Esophagus mucosa (tissue), 1 donor: ENCODE measurements around the gene USPL1. TPM values are rescaled to one million over a fixed set of nuclear protein-coding genes. Genes with fewer than 3 reads are reported as not detected.
A peak's percentile ranks its signal among the peaks of the same experiment; 100 is the strongest.
"Not testable (repeated sequence)": the region's sequence is repeated elsewhere in the genome, so short reads cannot be mapped to it uniquely, and the experiment has no call there.

Experiments used
- ATAC-seq: fragments of 200-7000 bp; cut with Tn5 transposase; one replicate; pipeline ENCODE4 v1.9.1; 2020
- total RNA-seq: library from RNA; stranded (reverse); gene quantifications from one replicate; pipeline ENCODE4 v1.2.4, GENCODE V29; 2023
- donor health status: DM: yes; HTN: yes; CAD: no.

The USPL1 gene
- total RNA-seq: 5.7 TPM

DNA sequence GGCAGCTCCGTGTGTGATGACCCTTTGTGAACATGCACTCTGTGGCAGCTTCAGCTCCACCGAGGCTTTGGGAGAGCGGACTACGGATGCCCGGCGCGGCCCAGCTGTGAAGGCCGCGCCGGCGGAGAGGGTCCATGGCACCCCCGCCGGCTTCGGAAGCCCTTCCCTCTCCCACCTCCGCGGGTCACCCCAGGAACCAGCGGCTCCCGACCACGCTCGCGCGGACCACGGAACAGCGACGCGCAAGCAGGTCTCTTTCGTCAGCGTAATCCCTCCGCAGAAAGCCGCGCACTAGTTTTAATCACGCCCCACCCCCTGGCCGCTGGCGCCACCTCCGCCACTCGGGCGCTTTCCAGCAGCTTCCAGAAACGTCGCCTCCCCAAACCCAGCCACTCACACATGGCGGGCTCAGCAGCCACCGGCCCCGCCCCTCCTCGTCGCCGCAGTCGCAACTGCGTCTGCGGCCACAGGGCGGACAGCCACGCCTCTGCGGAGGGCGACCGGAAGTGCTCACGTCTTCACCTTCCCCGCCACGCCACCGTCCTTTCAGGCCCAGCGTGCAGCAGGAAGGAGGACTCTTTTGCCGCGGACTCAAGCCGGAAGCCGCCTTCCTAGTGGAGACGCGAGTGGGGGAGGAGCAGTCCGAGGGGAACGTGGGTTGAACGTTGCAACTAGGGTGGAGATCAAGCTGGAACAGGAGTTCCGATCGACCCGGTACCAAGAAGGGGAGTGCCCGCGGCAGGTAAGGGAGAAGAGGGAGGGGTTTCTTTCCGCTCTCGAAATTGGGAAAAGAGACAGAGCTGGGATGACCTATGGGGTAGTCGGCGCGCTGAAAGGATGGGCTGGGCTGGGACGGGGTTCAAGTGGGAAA, at the start of gene USPL1:
Gene USPL1 (plus strand): TSS at position 606 of the 871 bp plus-strand sequence. CDS start 3,221 bp downstream, outside the sequence.
- ATAC-seq: peak; percentile 97

DNA sequence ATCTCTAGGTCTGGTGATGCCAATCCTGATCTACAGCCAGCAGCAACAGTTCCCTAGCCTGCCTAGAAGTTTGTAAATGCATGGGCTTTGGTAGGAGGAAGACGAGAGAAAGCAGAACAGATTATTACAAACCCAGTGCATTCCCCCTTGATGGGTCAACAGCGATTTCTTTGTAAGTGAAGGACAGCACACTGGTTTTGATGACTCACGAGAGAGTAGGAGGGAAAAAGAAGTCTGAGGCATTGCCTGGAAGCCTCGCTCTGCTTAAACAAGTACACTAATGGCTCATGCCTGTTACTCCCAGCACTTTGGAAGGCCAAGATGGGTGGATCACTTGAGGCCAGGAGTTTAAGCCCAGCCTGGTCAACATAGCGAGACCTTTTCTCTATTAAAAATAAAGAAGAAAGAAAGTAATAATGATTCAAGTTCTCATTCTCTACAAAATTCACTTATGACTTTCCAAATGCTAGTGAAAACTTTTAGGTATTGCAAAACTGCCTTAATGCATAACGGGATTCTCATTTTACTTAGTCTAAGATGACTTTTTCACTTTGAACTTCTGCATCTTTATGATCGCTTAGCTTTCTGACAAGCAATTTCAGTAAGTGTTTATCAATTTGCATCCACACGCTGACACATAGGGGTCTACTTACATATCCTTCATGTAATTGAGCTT, 47.7 kb upstream of the USPL1 start:
- ATAC-seq: peak; percentile 86

DNA sequence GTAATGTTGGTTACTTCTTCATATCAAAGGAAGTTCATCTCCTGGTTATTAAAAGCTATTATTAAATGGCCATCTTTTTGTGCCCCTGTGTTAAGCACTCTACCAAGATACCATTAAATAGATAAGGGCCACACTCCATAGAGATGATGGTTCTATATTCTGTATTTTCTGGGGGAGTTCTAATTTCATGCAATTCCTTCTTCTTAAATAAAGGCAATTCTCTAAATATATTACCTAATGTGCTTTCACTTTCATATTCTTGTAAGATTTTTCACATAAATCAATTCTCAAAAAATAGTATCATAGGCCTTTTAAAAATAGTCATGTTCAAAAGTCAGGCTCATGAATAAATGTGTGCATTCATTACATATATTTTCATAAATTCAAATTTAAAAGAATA, 47.0 kb upstream of the USPL1 start:
- ATAC-seq: no peak

DNA sequence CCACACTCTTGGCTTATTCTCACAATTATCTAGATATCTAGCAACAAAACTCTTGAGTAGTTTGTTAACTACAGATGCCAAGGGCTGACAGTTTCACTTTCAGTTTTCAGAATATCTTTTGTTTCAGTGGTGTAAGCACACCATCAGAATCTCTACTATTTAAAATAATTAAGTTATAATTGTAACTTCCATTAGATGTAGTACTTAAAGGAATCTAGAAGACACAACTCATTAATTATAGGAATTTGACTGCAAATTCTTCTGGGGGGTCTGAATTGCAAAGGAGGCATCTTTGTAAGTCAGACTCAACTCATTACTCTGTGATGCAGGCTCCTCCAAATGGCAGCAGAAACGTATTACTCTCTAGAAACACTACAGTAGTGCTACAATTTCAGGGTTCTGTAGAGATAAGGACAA, 44.9 kb upstream of the USPL1 start:
- ATAC-seq: no peak

- no peak for ATAC-seq
Measured at GRCh38 chr13:30576528-30576927, 41.2 kb upstream of the USPL1 start.

GRCh38 chr13:30577401-30577852, 40.3 kb upstream of the USPL1 start:
- peak; percentile 84 for ATAC-seq

DNA sequence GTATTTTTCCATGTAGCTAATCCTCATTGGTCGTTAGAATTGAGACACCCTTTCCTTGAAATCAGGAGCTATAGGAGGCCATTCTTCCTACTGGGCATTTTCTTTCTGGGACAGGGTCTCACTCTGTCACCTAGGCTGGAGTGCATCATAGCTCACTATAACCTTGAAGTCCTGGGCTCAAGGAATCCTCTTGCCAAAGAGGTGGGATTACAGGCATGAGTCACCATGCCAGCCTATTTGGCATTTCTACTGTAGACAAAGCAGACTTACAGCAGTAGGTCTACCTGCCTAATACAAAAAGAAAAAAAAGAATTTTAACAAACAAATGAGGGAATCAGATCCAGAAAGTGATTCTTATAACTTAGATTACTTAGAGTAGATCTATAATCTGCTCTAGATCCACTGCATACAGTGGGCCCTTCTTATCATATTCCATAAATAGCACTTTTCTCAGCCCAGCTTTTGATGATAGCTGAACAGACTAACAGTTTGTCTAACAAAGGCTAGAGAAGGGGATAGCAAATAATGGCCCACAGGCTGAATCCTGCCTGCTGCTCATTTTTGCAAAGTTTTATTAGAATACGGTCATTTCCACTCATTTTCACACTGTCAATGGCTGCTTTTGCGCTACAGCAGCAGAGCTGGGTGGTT, 36.7 kb upstream of the USPL1 start:
- ATAC-seq: peak; percentile 48

DNA sequence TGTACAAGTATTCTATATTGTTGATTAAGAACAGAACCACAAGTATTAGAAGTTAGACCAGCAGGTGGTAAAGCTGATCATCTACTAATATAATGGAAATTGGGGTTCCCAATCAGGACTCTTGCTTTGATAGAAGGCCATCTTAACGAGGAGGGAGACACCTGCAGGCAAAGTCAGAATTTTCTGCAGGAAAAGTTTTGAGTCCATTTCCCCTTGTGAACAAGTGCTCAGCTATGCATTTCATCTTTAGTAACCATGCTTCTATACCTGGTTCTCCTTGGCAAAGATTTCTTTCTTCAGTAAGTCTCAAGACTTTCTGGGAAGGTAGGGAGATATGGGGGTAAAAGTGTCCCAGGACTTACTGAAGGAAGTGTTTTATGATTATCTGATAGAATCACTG, 36.1 kb upstream of the USPL1 start:
- no peak for ATAC-seq

- no peak for ATAC-seq
Measured at GRCh38 chr13:30584051-30584731, 33.5 kb upstream of the USPL1 start.

GRCh38 chr13:30585748-30586262, 31.9 kb upstream of the USPL1 start:
- no peak for ATAC-seq

DNA sequence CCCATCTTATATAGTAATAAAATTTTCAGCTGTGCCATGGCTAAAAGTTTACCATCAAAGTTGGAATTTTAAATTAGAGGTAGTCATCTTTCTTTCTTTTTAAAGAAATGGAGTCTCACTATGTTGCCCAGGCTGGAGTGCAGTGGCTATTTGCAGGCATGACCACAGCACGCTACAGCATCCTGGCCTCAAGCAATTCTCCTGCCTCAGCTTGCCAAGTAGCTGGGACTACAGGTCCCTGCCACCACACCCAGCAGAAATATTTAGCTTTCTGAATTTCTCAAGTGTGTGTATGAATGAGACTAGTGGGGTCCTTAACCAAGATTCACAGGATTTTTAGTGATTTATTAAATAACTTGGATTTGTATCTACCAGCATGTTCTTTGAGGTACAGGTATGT, 30.5 kb upstream of the USPL1 start:
- ATAC-seq: no peak

GRCh38 chr13:30587739-30588138, 30.0 kb upstream of the USPL1 start:
- ATAC-seq: no peak

DNA sequence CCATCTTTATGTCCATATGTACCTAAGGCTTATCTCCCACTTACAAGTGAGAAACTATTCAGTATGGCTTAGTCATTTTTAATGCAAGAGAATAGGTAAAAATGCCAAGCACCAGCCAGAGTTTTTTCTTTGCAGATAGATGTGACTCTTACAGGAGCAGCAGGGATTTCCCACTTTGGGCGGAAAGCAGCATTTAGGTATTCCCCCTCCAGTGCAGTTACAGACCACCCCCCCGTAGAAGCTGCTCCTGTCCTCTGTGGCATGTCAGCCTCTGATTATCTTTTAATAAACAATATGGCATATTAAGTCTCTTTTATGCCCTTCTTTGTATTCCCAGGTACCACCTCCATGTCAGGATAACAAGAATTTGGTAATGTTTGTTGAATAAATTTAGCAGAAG, 24.7 kb upstream of the USPL1 start:
- no peak for ATAC-seq

DNA sequence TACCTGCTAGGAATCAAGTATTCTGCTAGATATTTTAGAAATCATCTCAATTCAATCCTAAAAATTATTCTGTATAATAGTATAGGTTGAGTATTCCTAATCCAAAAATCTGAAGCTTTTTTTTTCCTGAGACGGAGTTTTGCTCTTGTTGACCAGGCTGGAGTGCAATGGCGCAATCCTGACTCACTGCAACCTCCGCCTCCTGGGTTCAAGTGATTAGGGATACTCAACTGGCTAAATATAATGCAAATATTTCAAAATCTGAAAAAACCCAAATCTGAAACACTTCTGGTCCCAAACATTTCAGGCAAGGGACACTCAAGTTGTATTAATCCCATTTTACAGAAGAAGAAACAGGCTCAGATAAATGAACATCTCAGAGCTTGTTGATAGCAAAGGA, 17.2 kb upstream of the USPL1 start:
- ATAC-seq: no peak

DNA sequence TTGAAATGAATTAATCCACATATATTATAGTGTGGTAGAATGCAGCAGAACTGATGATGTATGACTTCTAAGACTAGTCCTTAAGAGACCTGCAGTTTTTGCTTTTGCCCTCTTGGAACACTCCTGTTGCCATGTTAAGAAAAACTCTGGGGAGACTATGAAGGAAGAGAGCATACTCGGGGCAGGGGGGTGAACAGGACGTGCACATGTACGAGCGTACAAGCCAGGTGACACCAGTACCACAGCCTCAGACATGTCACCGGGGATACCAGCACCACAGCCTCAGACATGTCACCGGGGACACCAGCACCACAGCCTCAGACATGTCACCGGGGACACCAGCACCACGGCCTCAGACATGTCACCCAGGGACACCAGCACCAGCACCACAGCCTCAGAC, 15.9 kb upstream of the USPL1 start:
- ATAC-seq: no peak

DNA sequence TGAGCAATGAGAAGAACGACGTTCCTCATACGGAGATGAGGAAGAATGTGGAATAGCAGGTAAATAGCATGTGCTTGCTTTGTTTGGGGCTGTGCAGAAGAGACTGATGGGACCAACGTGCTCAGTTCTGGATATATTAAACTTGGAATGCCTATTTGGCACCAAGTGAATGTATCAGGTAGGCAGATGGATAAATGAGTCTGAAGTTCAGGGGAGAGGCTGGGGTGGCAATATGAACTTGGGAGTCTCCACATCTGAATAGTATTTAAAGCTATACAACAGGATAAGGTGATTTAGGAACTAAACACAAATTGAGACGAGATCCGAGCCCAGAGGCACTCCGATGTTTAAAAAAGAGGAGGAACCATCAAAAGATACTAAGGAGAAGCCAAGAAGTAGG, 12.7 kb upstream of the USPL1 start:
- ATAC-seq: no peak

GRCh38 chr13:30607186-30607585, 10.5 kb upstream of the USPL1 start:
- not testable (repeated sequence) for ATAC-seq

GRCh38 chr13:30607908-30608307, 9.8 kb upstream of the USPL1 start:
- peak; percentile 63 for ATAC-seq

DNA sequence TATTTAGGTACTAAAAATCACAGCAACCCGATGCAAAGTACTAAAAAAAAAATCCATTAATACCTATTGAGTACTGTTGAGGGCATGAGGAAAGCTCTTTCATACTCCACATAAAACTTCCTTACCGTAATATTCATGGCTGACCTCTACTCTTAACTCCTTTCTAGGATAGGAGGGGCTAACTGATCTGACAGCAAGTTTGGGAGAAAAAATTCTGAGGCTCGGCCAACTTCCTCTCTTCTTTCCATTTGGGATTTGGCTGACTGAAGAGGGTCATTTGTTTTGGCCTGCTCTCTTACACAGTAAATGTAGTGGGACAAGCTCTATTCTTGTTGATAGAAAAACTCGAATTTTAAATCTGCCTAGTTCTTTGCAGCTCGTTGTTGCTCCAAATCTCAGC, 9.4 kb upstream of the USPL1 start:
- ATAC-seq: no peak

DNA sequence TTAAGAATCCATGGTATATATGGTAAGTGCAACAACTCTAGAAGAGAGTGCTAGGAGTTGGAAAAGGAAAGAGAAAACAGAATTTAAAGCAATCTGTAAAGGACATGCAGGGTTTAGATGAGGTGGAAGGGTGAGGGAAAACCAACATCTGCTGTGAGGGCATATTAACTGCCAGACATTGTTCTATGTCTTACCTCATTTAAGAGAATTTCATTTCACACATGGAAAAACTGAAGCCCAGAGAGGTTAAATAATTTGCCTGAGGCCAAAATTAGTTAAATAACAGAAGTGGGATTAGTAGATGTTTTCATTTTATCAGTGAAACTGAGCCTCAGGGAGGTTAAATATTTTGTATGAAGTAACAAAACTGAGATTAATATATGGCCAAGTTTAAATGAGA, 7.4 kb upstream of the USPL1 start:
- ATAC-seq: no peak

- no peak for ATAC-seq
Measured at GRCh38 chr13:30615481-30615865, 2.2 kb upstream of the USPL1 start.

DNA sequence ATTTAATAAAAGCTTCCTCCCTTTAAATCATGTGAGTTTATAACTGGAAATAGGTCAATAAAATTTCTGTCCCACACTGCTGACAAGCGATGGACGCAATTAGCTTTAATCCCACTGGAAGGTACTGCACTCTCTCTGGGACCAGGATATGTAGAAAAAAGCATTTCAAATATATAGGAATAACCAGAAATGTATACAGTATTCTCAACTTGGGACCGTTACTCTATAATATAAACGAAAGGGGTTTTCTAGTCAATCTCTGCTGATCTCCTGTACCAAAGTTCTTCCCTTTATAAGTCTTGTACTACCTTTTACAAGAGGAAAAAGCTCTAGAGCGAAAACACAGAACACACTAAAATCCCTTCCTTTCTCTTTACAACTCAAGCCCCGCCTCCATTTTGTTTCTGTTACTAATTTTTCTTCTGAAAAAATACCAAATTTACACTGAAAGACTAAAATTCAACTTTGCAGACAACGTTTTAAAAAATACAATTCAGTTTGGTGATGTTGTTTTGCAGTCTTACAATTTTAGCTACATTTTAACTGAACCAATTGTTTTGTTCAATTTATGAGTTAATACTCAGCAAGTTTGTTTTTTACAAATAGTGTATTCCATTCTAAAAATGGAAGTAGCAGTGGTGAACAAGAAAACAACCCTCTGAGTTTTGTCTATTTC, 1.7 kb upstream of the USPL1 start:
- no peak for ATAC-seq
